IMR-90 (cell line): ENCODE measurements around the gene SOX1. TPM values are rescaled to one million over a fixed set of nuclear protein-coding genes. Genes with fewer than 3 reads are reported as not detected.

Experiments
- ATAC-seq: fragments of 200-7000 bp; cut with Tn5 transposase; 2 replicates; pipeline ENCODE4 v1.9.1; 2020; ENCODE audit warnings: low read depth, mild to moderate bottlenecking, moderate library complexity
- BruUV-seq: library from RNA; stranded (reverse); fragments of 400-500 nt; replicated peaks from 2 replicates; lab custom pipeline; 2021; lab: Mats Ljungman, UMichigan
- CTCF ChIA-PET: fragments of 300-600 bp; formaldehyde crosslinking; extraction: SDS; loops from one replicate; lab custom pipeline; 2021; ENCODE audit warnings: antibody characterized with exemption; lab: Yijun Ruan, JAX
- POLR2A ChIA-PET: fragments of 300-600 bp; sonication (Branson Sonifier 250); formaldehyde crosslinking; loops from one replicate; lab custom pipeline; 2022; ENCODE audit warnings: antibody characterized with exemption; ENCODE audit not compliant: unreplicated experiment; lab: Charles Lee
- DNase-seq: peaks from one replicate; pipeline ENCODE4 v3.0.0; 2013
- H2AFZ ChIP-seq: replicated peaks from 2 replicates; pipeline ENCODE3; 2013; ENCODE audit warnings: low read length, mild to moderate bottlenecking; ENCODE audit not compliant: poor library complexity
- H2AK5ac ChIP-seq: 2 replicates; pipeline ENCODE4 v1.6.1; 2013; ENCODE audit warnings: low read depth, low read length, inconsistent platforms
- H2AK9ac ChIP-seq: replicated peaks from 2 replicates; pipeline ENCODE3; 2013; ENCODE audit warnings: mild to moderate bottlenecking, low read depth, low read length, moderate library complexity; ENCODE audit not compliant: poor library complexity
- H2BK120ac ChIP-seq: 2 replicates; pipeline ENCODE4 v1.6.1; 2013; ENCODE audit warnings: low read depth, low read length, inconsistent platforms
- H2BK15ac ChIP-seq: 3 replicates; pipeline ENCODE4 v1.6.1; 2013; ENCODE audit warnings: low read depth, low read length, inconsistent platforms
- H2BK20ac ChIP-seq: 2 replicates; pipeline ENCODE4 v1.6.1; 2013; ENCODE audit warnings: low read depth, mild to moderate bottlenecking, inconsistent platforms, low read length, moderate library complexity
- H2BK5ac ChIP-seq: 2 replicates; pipeline ENCODE4 v1.6.1; 2013; ENCODE audit warnings: mild to moderate bottlenecking, low read depth, low read length, inconsistent platforms; ENCODE audit not compliant: poor library complexity, severe bottlenecking
- H3K14ac ChIP-seq: replicated peaks from 2 replicates; pipeline ENCODE4 v1.6.1; 2013; ENCODE audit warnings: low read depth, low read length, inconsistent platforms
- H3K18ac ChIP-seq: 2 replicates; pipeline ENCODE4 v1.6.1; 2013; ENCODE audit warnings: low read depth, low read length, control low read depth
- H3K23ac ChIP-seq: 2 replicates; pipeline ENCODE4 v1.6.1; 2013; ENCODE audit warnings: low read depth, low read length, inconsistent platforms
- H3K27ac ChIP-seq: 2 replicates; pipeline ENCODE4 v1.5.1; 2013; ENCODE audit warnings: mild to moderate bottlenecking, control low read depth, low read length; ENCODE audit not compliant: insufficient read depth
- H3K27me3 ChIP-seq: 2 replicates; pipeline ENCODE4 v1.6.1; 2013; ENCODE audit warnings: low read length; ENCODE audit not compliant: control insufficient read depth, insufficient read depth
- H3K36me3 ChIP-seq: 2 replicates; pipeline ENCODE4 v1.6.1; 2013; ENCODE audit warnings: low read length, mixed read lengths; ENCODE audit not compliant: control insufficient read depth, insufficient read depth
- H3K4ac ChIP-seq: 2 replicates; pipeline ENCODE4 v1.6.1; 2013; ENCODE audit warnings: low read depth, low read length, inconsistent platforms
- H3K4me1 ChIP-seq: 2 replicates; pipeline ENCODE4 v1.6.1; 2013; ENCODE audit warnings: low read length, mixed read lengths; ENCODE audit not compliant: control insufficient read depth, insufficient read depth
- H3K4me2 ChIP-seq: 2 replicates; pipeline ENCODE4 v1.6.1; 2013; ENCODE audit warnings: low read depth, mild to moderate bottlenecking, control low read depth, low read length, moderate library complexity
- H3K4me3 ChIP-seq: 2 replicates; pipeline ENCODE4 v1.5.1; 2013; ENCODE audit warnings: low read depth, mild to moderate bottlenecking, control low read depth, low read length, moderate library complexity; ENCODE audit not compliant: insufficient read depth
- H3K56ac ChIP-seq: 2 replicates; pipeline ENCODE4 v1.6.1; 2013; ENCODE audit warnings: low read length, inconsistent platforms; ENCODE audit not compliant: insufficient read depth; ENCODE audit errors: extremely low read depth
- H3K79me1 ChIP-seq, 2 experiments: 2 replicates each; pipeline ENCODE4 v1.6.1; 2013; ENCODE audit warnings: low read length in 2 of 2, inconsistent platforms in 1 of 2, low read depth in 1 of 2
- H3K9ac ChIP-seq: 2 replicates; pipeline ENCODE4 v1.6.1; 2013; ENCODE audit warnings: low read depth, low read length, control low read depth
- H3K9me1 ChIP-seq: 2 replicates; pipeline ENCODE4 v1.6.1; 2013; ENCODE audit warnings: low read length, inconsistent platforms; ENCODE audit not compliant: insufficient read depth
- H3K9me3 ChIP-seq: 2 replicates; pipeline ENCODE4 v1.6.1; 2013; ENCODE audit warnings: low read length; ENCODE audit not compliant: control insufficient read depth, insufficient read depth
- H4K20me1 ChIP-seq: 2 replicates; pipeline ENCODE4 v1.6.1; 2013; ENCODE audit warnings: low read length, inconsistent platforms; ENCODE audit not compliant: insufficient read depth
- H4K5ac ChIP-seq: 2 replicates; pipeline ENCODE4 v1.6.1; 2013; ENCODE audit warnings: mild to moderate bottlenecking, low read depth, low read length, control low read depth
- H4K8ac ChIP-seq, 2 experiments: 2 replicates each; pipeline ENCODE4 v1.6.1; 2013; ENCODE audit warnings: low read depth in 2 of 2, low read length in 2 of 2, control low read depth in 1 of 2, inconsistent platforms in 1 of 2
- H4K91ac ChIP-seq: 2 replicates; pipeline ENCODE4 v1.6.1; 2013; ENCODE audit warnings: low read depth, low read length, inconsistent platforms; ENCODE audit not compliant: insufficient read depth
- RAD21 ChIP-seq: IDR thresholded peaks from 2 replicates; pipeline ENCODE4 v1.6.1; 2012; ENCODE audit warnings: low read length, improper control_type of control experiment
- WGBS, 2 experiments: methylation state at CpG; one replicate each; pipeline versions ENCODE4 v1.1.5 to v1.1.7; 2013; ENCODE audit warnings: missing lambda C conversion rate in 2 of 2; ENCODE audit not compliant: insufficient read length in 1 of 2; ENCODE audit errors: extremely low coverage in 2 of 2; 5-methylcytosine and 5-hydroxymethylcytosine counted together
- dilution Hi-C: fragments of 300-500 bp; cut with HindIII; formaldehyde crosslinking; loops from one replicate; pipeline ENCODE4 v1.14.3; 2018; ENCODE audit warnings: low sequenced_read_pairs; ENCODE audit not compliant: unreplicated experiment
- in situ Hi-C: fragments of 300-500 bp; cut with MboI; formaldehyde crosslinking; loops from 3 replicates; pipeline ENCODE4 v1.14.3; 2019; ENCODE audit warnings: low sequenced_read_pairs, inconsistent platforms, mixed read lengths
- intact Hi-C: fragments of 100-400 bp; cut with micrococcal nuclease; formaldehyde crosslinking; loops from 2 replicates; pipeline ENCODE4 v1.10.0; 2022
- polyA plus RNA-seq, 3 experiments: library from polyadenylated mRNA; depleted of rRNA; stranded (reverse); fragments of >200 nt; gene quantifications; 2 replicates each; pipeline ENCODE4 v1.2.3, GENCODE V29; 2012; ENCODE audit warnings: low replicate concordance in 1 of 3
- total RNA-seq: library from RNA; depleted of rRNA; stranded (reverse); fragments of >200 nt; gene quantifications from 2 replicates; pipeline ENCODE4 v1.2.3, GENCODE V29; 2012

Gene SOX1
- total and polyA plus RNA-seq, 2 of the 4 experiments (the other 2 are of a cell fraction) = not detected

DNA sequence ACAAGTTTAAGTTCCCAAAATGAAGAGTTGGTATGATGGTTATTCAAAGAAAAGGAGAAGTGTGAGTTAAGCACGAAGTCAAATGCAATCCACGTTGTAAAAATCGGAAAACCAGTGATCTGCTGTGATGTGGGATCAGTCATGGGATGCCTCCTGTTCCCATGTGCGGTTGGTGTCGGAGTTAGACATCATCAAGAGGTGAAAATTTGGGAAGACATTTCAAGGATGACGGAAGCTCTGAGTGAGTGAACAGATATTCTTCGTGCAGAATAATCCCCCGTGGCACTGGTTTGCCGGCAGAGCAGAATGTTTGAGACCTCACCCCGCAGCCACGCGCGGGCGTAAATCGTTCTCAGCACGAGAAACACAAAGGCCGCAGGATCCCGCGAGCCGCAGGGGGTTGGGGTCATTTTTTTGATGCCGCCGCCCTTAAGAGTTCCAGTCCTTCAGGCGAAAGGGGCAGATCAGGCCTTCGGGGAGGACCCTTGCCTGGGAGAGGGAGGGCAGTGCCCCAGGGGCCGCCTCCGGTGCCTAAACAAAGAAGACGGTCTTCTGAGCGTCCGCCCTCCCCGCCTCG, 13.7 kb upstream of the SOX1 start:
- Histone ChIP-seq H3K4me3 (no peak overlapping the region), H2AK9ac (no peak overlapping the region), H2BK120ac (no peak overlapping the region), H2BK5ac (no peak overlapping the region), H4K5ac (no peak overlapping the region), H3K27ac (no peak overlapping the region), H3K4me1 (no peaks in the 10 kb centered on the region), H2AK5ac (no peak overlapping the region), H3K4me2 (no peak overlapping the region), H4K20me1 (no peaks in the 10 kb centered on the region), H2AFZ (no peak overlapping the region), H3K14ac (no peak overlapping the region), H2BK15ac (no peak overlapping the region), H3K9ac (no peak overlapping the region), H3K79me1 (no peaks in the 10 kb centered on the region), H4K8ac (no peak overlapping the region), H3K27me3 (peaks cover 51% of the 10 kb centered on the region), H3K4ac (no peak overlapping the region), H3K9me1 (no peaks in the 10 kb centered on the region), H4K91ac (no peak overlapping the region), H3K36me3 (no peaks in the 10 kb centered on the region), H2BK20ac (no peak overlapping the region), H3K18ac (no peak overlapping the region), H3K56ac (no peak overlapping the region), H3K9me3 (0 out of 2 replicates have a peak, but pooled peaks cover 2% of the 10 kb centered on the region), H3K23ac (no peak overlapping the region)
- POLR2A ChIA-PET = no interaction called here
- CTCF ChIA-PET = no interaction called here
- ATAC-seq = no peak
- no peak for TF ChIP-seq RAD21
- in situ Hi-C loops = no loop called here
- no TSS peak for BruUV-seq
- 4% methylated on average over 7 of the region's 31 CpGs; no CpG with 5 or more reads in 1 of the 2 experiments for WGBS, 2 experiments
- dilution Hi-C loops = no loop called here
- intact Hi-C loops = no loop called here
- no peak for DNase-seq
